ENCODE measurements around the gene IQSEC2.
A peak's percentile ranks its signal among the peaks of the same experiment; 100 is the strongest.

IQSEC2 gene

DNA sequence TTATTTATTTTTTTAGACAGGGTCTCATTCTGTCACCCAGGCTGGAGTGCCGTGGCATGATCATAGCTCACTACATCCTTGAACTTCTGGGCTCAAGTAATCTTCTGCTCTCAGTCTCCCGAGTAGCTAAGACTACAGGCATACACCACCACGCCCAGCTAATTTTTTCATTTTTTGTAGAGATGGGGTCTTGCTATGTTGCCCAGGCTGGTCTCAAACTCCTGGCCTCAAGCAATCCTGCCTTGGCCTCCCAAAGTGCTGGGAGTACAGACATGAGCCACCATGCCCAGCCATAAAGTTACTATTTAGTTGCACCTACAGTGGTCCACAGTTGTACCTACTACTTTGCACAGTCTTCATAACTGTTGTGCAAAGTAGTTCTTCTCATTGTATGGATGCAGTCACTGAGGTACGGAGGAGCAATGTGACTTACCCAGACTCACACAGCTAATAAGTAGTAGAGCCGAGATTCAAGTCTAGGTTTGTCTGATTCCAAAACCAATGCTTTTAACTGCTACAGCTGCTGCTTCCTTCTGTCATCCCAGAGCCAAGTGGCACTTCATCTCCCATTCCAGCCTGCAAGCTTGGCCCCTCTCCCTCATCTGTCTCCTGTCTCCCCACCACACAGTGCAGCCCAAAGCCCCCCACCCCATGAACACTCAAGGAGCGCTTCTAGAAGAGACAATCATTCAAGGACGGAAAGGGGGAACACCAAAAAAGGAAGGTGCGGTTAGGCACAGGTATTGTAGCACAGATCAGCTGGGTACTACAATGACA lies 24.0 kb upstream of the IQSEC2 start:
- no peak for DNase-seq (ENCODE audit: low spot score)

DNA sequence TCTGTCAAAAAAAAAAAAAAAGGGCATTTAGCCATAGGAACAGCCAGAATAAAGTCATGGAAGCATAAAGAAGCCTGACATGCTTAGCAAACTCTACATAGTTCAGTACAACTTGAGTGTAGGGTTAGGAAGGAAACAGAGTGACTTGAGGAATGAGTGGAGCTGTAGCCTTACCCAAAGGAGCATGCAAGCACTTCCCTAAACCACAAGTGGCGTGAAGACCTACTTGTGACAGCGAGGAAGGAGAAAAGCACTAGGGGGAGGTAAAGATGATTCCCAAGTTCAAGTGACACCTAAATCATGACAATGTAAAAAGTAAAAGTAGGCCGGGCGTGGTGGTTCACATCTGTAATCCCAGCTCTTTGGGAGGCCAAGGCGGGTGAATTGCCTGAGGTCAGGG lies 21.8 kb upstream of the IQSEC2 start:
- DNase-seq (ENCODE audit: low spot score), result no peak

DNA sequence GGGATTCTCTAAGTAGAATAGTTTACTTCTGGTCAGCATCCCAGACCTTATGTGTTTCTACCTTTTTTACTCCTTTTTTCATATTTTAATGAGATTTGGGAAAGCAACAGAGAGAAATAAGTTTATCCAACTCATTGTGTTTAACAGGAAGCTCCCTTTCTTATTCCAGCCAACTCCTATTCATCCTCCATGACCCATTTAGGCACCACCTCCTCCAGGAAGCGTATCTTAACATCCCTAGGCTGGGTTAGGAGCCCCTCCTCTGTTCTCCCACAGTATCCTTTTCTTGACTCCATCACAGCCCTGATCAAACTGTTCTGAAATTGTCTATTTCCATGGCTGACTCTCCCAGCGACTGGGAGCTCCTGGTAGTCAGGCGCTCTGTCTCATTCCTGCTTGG lies 18.8 kb upstream of the IQSEC2 start:
- no peak for DNase-seq (ENCODE audit: low spot score)

DNA sequence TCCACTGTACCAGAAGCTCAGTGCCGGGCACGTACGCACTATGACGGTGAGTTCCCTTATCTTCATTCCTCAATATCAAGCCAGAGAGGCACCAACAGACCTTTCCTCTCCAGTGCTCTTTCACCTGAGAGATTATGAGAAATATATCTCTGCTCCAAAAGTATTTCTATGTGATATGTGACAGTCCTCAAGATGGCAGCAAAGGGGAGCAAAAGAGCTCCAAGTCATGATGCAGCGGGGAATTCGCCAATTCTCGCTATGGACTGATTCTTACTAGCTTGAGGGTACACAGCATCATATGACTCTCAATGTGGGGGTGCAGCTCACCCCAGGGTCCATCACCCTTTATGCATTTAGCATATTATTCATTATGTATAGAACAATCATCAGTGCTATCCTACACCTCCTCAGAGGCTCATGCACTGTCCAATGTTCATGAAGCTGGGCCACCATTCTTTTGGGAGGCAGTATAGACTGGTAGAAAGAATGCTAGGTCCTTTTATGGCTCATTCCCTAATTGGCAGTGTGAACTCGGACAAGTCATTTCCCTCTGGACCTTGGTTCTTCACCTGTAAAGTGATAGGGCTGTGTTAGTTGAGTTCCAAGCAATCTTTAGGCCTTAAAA lies 12.8 kb upstream of the IQSEC2 start:
- no peak for DNase-seq (ENCODE audit: low spot score)

DNA sequence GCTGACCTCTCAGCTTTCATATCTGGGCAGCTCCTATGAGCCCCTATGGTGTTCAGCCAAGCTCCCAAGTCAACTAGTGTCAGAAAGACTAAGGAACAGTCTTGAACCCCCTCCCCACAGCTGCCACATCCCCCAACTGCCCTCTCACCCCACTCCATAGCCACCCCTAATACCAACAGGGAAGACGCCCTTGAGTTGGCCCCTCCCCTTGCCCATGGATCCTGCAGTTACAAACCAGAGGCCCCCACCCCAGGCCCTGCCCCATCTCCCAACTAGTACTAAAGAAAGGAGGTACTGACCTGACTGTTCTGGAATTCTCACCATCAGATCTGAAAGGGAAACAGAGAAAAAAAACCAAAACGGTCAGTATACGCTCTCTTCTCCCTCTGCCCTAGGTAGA lies 10.2 kb upstream of the IQSEC2 start:
- no peak for DNase-seq (ENCODE audit: low spot score)

DNA sequence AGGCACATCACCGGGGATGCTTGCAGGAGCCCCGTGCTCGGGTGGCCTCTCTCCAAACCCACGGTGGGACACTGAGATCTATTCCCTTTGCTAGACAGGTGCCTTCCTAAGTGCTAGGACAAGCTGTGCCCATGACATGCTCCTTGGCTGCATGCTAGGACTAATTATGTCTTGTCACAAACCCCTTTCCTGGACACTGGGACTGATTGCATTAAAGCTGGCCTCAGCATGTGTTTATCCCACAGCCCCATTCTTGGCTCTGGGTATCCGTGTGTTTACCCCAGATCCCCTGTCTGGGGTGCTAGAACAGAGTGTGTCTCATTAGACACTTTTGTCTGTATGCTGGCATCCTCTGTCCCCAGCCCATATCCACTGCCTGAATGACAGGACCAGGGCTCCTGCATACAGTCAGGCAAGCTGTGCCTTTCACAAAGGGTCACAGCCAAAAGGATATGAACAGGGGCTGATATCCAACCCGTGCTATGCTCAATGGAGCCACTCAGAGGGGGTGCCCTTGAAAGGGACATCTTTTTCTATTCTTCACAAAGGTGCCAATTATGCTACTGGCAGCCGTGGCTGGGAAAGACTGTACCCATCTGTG lies 9.2 kb upstream of the IQSEC2 start:
- no peak for DNase-seq (ENCODE audit: low spot score)

DNA sequence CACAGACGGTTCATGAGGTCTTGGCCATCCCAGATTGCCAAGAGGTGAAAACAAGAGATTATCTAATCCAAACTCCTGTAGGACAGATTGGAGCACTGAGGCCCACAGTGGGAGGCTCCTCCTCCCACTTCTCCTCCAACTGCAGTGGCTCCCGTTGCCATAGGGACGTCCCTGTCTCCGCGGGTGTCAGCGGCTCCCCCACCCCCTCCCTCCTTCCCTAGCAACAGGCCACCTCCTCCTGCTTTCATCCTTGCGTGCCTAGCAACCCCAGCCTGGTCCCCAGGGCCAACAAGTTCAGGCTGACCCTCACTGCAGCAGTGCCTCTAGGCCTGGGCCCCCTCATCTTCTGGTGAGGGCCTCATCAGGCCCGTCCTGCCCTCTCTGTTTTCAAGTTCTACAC lies 6.8 kb upstream of the IQSEC2 start:
- DNase-seq (ENCODE audit: low spot score), result no peak

DNA sequence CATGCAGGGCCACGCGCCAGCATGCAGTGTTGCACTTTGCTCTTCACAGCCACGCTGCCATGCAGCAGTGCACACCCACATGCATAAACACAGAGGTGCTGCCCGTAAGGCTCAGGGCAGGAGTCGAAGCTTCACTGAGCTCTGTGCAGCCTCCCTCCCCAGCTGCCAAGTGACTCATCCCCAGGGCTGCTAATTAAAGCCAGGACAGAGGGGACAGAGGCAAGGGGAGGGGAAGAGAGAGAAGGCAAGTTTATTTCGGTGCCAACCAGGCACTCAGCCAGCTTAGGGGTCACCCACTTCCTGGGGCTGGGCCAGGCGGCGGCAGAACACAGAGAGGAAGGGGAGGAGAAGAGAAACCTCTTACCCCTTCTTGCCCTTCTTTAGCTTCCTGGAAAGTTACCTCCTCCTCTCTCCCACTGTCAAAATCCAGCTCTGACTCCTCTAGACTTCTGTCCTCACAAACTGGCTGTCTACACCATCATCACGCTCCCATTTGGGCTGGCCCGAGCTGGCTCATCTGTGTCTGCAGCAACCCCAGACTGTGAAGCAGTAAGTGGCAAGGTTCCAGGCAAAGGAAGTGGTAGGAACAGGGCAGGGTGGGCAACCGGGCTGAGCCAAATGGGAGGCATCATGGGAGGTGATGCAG lies 6.2 kb upstream of the IQSEC2 start:
- peak; percentile 39 for DNase-seq (ENCODE audit: low spot score)

DNA sequence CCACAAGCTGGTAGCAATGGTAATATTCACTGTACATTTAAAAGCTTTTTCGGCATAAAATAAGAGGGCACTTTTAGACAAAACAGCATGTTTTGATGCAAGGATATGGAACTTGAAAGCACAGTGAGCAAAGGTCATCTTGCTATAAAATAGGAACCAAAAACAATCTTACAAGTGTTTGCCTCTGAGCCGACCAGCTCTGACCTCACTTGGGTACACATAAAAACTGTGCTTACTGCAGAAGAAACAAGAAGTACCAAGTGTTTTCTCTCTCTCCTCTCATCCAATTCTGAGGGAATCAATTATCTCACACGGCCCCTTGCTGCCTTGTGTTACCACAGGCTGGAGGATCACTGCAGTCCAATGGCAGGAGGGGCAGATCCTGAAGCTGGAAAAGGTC lies 4.8 kb upstream of the IQSEC2 start:
- DNase-seq (ENCODE audit: low spot score), result no peak

DNA sequence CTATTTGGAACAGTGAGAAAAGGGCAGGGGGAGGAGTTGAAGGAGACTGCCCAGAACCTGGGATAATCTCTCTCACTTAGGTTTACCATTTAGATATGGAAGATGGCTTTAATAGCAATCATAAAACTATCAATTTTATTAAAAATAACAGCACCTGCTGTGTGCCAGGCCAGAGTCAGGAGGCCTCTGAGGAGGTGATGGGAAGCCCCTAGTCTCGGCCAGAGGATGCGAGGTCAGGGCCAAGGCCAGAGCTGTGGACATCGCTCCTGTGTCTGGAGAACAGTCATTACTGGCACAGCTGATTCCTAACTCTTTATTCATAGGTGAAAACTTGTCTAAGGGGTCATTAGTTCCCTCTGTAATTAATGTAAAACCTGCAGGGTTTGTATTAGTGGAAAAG lies 4.2 kb upstream of the IQSEC2 start:
- DNase-seq (ENCODE audit: low spot score), result no peak

DNA sequence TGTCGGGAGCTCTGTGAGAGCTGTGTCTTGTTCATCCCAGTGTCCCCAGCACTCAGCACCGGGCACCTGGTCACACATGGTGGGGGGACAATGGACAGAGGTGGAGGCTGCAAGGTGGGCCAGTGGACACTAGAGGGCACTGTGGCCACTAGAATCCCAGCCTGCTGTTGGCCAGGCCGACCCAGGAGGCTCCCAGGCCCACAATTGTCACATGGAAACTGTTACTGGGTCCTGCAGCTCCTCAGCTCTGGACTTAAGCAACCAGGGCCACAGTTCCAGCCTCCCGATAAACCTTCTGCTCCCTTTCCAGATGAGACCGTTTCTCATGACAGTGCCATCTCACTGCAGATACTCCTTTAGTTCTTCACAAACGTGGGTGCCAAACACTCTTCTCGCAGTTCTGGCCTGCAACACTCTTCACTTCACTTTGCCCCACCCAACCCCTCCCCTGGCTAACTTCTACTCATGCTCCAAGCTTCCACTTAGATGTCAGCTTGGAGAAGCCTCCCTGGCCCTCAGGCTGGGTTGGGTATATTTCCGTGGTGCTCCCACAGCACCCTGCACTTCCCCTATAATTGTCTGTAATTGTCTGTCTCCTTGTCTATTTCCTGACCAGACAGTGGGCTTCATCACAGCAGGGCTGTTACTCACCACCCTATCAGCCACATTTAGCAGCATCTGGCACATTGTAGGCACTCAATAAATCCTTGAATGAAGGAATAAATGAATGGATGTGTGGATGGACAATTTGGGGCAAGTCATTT lies 3.5 kb upstream of the IQSEC2 start:
- DNase-seq (ENCODE audit: low spot score), result peak; percentile 15

DNA sequence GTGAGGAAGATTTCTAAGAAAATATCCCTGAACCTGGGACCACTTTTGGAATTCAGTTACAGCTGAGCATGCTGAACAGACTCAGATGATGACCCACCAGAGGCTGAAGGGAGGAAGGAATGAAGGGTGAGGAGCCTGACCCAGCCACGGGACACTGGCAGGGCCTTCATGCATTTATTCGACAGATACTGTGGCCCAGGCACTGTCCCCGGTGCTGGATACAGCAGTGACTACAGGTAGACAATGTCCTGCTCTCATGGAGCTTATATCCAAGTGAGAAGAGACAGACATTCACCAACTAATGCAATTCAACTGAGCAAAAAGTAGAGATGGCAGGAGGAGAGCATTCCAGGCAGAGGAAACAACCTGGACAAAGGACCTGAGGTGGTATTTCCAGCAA lies 2.2 kb upstream of the IQSEC2 start:
- DNase-seq (ENCODE audit: low spot score), result no peak

DNA sequence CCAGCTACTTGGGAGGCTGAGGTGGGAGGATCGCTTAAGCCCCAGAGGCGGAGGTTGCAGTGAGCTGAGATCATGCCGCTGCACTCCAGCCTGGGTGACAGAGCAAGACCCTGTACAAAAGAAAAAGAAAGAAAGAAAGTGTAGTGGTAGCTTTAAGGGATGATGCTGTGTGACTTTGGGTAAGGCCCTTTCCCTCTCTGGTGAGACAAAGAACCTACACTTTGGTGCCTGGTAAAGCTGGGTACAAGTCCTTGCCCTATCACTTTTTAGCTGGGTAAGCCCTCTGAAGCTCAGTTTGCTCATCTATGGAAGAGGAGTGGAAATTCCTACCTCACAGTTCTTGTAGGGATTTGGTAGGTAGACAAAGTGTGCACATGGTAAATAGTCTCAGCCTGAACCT lies 1.7 kb upstream of the IQSEC2 start:
- no peak for DNase-seq (ENCODE audit: low spot score)

DNA sequence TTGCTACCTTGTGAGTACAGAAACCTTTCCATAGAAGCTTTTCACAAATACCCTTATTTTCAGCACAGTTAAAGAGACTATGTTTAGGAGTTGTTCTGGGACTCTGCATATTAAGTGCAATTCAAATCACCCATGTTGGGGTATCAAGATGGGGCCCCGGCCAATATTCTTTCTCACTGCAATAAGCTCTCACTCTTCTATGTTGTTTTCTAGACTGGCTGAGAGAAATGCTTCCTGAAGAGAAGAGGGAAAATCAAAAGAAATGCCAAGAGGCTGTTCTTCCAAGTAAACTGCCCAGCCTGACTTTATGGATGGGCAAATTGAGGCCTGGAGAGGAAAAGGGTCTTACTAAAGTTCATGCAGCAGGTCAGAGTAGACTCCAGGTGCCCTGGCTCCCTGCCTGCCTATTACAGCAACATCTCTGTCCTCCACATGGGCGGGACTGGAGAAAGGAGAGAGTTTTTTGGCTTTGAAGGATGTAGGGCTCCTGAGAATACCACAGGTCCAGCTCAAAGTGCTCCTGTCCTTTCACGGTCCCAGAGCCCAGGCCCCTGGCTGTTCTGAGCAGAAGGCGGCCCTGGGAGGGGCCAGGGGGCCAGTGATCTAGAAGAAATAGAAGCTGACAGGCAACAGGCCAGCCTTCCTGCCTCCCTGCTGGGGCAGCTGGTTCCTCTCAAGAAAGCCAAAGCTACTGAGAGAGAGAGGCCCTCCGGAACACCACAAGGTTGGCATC lies 745 bp upstream of the IQSEC2 start:
- DNase-seq (ENCODE audit: low spot score), result no peak

DNA sequence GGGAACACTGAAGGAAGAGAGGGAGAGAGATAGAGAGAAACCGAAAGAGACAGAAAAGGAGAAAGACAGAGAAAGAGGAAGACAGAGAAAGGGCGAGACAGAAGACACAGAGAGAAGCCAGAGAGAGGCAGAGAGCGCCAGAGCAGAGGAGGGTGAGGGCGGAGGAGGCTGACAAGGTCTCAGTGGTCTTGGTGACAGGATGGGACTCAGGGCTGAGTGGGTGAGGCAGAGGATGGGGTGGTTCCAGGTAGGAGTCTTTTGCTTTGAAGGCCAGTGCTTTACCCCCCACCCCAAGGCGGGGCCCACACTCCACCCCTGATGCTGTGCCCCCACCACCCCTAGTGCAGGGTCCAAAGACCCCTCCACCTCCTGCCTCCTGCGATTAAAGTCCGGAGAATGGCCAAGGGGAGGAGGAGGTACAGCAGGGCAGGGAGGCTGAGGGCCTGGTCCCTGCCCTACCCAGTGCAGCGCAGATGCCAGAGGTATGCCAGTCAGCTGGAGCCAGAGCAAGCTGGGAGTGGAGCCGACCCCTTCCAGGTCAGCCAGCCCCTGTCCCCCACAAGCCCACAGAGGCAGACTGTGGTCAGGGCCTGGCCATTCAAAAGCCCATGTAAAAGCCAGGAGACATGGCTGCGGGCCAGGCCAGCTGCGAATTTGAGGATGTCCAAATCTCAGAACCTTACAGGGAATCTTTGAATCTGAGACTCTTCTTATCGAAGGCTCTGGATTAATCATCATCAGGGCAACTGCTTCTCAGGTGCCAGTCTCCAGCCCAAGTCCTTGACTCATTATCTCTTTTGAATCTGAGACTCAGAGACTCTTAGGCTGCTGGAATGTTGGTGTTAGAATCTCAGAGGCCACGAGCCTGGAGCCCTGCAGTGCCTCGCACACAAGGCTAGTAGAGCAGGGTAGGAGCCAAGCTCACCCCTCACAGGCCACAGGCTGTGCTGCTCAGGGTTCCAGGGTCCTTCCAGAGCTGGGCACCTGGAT lies 758 bp downstream of the IQSEC2 start:
- DNase-seq (ENCODE audit: low spot score), result peak; percentile 3

DNA sequence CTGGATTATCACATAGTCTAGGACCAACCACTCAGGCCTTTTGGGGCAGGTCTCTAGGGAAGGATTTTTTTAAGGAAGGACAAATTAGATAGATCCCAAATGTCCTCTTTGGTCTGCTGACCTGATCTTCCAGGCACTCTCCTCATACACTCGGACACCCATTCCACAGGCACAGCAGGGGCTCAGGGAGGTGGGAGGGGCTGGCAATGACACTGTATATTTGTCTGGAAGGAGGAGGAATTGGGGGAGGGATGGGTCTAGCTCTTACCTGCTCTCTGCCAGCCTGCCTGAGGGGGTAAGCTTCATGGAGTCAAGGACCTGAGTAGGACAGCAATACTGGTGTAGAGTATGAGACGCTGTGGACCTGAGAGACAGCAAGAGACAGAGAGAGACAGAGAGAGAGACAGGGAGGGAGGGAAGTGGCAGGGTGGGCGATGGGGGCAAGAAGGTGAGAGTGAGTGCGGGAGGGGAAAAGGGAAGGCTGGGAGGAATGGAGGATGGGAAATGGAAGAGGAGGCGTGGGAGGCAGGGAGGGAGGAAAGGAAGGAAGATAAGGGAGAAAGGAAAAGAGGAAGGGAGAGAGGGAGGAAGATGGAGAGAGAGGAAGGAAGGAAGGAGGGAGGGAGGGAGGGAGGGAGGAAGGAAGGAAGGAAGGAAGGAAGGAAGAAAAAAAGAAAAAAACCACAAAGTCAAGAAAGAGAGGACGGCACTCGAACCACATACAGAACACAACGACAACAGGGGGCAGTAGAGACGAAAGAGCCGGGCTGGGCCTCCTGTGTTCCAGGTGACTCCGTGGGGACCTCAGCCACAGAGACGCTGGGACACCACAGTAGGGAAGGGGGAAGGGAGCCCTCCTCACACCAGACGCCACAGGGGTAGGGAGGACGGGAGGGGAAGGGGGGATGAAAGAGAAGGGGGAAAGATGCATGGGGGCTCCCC lies 1.8 kb downstream of the IQSEC2 start:
- DNase-seq (ENCODE audit: low spot score), result no peak

DNA sequence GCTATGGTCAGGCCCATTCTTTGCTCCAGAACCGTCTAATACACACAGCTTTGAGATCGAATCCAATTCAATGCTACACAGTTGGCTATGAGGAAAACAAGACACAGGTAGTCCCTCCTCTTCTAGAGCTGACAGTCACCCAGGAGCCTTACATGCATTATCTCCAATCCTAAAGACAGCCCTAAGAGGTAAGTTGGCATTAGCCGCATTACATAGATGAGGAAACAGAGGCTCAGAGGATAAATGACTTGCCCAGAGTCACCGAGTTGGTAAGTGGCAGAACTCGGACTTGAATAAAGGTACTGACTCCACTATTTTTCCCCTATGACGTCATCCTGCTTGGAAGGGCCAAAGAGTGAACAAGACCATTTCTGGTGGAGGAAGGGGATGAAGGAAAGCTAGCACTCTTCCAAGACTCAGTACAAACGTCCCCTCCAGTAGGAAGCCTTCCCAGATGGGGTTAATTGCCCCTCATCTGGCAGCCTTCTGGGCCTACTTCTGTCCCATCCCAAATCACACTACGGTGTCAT lies 8.5 kb downstream of the IQSEC2 start:
- DNase-seq (ENCODE audit: low spot score), result no peak

DNA sequence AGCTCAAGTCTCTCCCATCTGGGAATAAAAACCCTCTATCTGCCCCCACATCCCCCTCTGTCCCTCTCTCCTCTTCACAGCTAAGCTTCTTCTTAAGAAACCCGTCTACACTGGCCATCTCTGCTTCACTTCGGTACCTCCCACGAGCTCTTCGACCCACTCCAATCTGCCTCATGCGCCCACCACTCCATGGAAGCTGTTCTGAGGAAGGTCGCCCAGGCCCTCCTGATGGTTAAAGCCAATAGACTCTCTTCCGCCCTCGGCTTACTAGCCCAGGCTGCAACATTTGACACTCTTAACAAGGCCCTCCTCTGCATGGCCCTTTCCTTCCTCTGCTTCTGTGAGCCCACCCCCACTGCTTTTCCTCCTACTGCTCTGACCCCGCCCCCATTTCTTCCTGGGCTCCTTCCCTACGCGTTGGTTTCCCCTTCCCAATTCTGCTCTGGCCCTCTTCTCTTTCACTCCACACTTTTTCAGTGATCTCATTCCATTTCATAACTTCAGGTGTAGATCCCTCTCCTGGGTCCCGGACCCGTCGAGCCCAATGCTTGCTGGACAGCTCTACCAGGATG lies 11.8 kb downstream of the IQSEC2 start:
- DNase-seq (ENCODE audit: low spot score), result no peak

DNA sequence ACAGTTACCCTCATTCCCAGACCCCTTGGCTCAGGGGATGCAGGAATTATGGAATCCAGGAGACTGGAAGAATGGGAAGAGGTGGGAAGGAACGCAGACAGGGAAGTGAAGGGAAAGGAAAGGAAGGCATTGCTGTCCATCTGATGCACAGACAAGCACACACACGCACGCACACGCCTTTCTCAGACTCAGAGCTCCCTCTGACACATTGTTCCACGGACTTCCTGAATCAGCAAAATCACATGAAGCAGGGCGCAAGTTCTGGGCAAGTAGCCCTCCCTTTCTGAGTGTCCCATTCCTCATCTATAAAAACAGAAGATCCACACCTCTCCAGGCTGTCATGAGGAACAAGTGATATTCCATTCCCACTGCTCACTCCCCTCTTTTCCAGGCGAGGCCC lies 13.2 kb downstream of the IQSEC2 start:
- no peak for DNase-seq (ENCODE audit: low spot score)
